HPDE6-E6E7 (cell line): Measurements from ENCODE around the gene PLCXD1.
"Not testable (repeated sequence)": the region's sequence is repeated elsewhere in the genome, so short reads cannot be mapped to it uniquely, and the experiment has no call there.

Experiments
- DNase-seq: peaks from one replicate; pipeline ENCODE4 v3.0.0; 2011; ENCODE audit warnings: missing footprints; ENCODE audit errors: extremely low spot score

PLCXD1 gene

DNA sequence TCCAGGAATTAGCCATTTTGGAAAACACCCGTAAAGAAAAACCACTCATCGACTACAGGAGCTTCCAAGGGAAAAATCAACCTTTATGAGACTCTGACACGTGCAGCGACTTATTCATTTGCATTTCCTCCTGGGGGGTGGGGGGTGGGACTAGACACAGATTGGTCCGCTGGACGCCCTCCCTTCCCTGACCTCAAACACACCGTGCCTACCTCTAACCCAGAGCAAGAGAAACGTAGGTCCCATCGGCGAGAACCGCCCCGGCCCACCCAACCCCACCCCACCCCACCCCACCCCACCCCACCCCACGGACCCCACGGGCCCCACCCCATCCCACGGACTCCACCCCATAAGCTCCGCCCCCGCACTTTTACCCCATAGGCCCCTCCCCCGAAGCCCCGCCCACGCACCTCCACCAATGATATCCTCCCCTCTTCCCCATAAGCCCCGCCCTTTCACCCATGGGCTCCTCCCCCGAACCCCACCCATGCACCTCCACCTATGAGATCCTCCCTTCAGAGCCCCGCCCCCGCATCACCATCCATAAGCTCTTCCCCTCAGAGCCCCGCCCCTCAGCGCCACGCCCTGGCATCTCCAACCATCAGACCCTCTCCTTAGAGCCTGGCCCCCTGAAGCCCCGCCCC, 36.4 kb downstream of the PLCXD1 start:
- no peak for DNase-seq

DNA sequence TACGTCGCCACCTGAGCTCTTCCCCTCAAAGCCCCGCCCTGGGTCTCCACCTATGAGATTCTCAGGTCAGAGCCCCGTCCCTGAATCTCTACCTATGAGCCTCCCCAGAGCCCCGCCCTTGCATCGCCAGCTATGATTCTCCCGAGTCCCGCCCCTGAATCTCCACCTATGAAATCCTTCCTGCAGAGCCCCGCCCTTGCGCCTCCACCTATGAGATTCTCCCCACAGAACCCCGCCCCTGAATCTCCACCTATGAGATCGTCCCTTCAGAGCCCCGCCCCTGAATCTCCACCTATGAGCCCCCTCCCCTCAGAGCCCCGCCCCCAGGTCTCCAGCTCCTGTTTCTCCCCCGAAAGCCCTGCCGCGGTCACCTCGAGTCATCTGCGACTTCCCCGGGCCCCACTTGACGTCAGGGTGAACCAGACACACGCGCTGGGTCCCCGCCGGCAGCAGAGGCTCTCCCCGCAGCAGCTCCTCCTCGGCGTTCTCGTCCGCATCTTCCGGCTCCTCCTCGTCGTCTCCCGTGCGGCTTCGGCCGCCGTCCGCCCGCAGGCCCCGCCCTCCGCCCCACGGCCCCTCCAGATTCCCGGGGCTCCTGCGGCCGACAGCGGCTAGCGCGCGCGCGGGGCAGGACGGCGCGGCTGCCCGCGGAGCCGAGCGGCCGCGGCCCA, 37.0 kb downstream of the PLCXD1 start:
- DNase-seq: peak; percentile 91

DNA sequence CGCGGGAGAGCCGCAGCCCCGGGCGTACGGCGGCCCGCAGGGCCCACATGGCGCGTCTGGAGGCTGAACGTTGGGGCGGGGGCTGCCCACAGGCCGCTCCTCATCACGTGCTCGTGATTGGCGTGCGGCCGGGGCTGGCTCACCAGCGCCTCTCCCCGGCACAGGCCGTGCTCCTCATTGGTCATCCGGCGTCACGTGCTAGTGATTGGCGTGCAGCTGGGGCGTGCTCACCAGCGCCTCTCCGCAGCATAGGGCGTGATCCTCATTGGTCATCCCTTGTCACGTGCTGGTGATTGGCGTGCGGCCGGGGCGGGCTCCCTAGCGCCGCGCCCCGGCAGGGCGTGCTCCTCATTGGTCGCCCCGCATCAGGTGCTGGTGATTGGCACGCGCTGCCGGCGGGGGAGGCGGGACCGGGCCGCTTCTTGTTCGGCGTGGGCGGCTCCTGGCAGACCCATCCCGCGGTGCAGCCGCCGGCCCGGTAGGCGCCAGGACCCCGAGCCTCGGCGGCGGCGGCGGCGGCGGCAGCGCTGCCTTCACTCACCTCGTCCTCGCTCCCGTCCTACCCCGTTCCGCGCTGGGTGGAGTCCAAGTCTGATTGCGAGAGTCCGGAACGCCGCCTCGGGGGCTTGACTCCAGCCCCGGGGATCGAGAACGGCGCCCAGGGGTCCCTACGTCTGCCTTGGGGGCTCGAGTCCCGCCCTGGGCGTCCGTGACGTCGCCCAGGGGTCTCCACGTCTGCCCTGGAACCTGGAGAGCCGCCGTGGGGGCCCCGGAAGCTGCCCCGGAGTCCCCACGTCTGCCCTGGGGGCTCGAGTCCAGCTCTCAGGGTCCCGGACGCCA, 37.8 kb downstream of the PLCXD1 start, which contains the start of gene GTPBP6:
Gene GTPBP6, minus strand, starts transcription at position 58 of the 840 bp plus-strand sequence. Its CDS starts 9 bp downstream, at position 49.
- peak; percentile 97 for DNase-seq

DNA sequence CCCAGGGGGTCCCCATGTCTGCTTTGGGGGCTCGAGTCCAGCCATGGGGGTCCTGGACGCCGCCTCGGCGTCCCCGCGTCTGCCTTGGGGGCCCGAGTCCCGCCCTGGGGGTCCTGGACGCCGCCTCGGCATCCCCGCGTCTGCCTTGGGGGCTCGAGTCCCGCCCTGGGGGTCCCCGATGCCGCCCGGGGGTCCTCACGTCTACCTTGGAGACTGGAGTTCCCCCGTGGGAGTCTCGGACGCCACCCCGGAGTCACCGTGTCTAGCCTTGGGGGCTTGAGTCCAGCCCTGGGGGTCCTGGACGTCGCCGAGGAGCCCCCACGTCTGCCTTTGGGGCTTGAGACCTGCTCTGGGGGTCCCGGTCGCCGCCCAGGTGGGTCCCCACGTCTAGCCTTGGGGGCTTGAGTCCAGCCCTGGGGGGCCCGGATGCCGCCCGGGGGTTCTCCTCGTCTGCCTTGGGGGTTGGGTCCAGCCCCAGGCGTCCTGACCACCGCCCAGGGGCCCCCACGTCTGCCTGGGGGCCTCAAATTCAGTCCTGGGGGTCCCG, 38.5 kb downstream of the PLCXD1 start:
- no peak for DNase-seq

DNA sequence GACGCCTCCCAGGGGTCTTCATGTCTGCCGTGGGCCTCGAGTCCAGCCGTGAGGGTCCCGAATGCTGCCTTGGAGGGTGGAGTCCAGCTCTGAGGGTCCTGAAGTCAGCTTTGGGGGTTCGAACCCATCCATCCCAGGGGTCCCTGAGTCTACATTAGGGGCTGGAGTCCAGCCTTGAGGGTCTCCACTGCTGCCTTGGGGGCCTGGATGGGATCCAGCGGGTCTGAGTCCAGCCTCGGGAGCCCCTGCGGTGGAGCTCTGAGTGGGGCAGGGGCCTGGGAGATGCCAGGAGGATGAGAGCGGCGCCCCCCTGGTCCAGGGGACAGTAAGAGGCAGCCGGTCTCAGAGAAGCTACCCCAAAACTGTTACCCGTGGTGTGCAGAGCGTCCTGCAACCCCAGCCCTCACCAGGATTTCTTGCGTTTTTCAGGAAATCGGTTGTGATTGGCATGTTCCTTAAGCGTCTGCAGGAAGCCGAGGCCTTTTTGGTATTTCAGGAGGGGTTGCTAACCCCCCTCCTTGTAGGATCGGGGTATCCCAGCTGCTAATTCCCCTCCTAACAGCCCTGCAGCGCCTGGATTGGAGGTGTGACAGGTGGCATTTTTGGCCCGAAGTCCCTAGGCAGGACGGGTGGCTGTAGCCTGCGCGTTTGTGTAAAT, 39.1 kb downstream of the PLCXD1 start:
- DNase-seq: no peak

DNA sequence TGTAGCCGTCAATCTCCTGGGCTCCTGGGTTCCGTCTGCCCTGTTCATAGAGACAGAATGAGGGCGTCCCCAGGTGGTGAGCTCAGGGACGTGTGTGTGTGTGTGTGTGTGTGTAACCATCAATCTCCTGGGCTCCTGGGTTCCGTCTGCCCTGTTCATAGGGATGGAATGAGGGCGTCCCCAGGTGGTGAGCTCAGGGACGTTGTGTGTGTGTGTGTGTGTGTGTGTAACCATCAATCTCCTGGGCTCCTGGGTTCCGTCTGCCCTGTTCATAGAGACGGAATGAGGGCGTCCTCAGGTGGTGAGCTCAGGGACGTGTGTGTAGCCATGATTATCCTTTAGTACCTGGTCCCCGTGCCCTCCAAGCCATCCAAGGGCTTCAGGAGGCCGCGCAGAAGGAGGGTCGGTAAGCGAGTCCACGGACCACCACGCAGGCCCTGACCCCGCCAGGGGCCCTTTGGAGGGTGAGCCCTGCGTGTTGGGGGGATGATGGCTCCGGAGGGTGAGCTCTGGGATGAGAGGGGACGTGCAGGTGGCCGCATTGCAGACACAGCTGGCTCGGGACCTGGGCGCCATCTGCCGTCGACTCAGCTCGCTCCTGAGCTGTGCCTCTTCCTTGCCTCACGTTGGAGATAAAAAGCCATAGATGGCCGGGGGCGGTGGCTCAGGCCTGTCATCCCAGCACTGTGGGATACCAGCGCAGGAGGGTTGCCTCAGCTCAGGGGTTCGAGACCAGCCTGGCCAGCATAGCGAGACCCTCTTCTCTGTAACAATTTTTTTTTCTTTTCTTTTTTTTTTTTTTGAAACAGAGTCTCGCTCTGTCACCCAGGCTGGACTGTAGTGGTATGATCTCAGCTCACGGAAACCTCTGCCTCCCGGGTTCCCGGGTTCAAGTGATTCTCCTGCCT, 42.8 kb downstream of the PLCXD1 start:
- no peak for DNase-seq

DNA sequence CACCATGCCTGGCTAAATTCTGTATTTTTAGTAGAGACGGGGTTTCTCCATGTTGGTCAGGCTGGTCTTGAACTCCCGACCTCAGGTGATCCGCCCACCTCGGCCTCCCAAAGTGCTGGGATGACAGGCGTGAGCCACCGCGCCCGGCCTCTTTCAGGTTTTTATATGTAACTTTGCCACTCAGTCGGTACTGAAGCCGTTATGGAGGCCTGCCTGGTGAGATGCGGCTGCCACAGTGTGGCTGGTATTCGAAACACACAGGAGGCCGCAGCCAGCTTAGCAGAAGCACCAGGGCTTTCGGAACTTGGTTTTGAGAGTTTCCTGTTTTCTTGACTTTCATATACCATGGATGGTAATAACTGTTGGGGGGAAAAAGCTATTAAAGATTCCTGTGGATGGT, 43.5 kb downstream of the PLCXD1 start:
- DNase-seq: not testable (repeated sequence)

DNA sequence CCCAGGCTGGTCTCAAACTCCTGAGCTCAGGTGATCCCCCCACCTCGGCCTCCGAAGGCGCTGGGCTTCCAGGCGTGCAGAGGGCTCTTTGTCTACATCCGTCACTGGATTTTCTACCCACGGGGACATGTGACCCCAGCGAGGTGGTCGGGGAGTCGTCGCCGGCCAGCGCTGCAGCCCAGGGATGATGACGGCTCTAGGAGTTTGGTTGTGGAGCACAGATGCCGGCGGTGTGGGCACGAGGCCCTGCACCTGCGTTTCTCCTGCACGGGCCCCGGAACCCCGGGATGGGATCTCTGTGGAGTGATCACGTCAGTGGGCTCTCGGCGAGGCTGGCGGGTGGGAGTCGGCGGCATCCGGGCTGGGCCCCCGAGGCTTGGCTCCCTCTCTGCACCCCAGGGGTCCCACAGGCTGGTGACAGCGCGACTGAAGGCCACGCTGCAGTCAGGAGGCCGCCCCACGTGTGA, 46.5 kb downstream of the PLCXD1 start:
- no peak for DNase-seq

DNA sequence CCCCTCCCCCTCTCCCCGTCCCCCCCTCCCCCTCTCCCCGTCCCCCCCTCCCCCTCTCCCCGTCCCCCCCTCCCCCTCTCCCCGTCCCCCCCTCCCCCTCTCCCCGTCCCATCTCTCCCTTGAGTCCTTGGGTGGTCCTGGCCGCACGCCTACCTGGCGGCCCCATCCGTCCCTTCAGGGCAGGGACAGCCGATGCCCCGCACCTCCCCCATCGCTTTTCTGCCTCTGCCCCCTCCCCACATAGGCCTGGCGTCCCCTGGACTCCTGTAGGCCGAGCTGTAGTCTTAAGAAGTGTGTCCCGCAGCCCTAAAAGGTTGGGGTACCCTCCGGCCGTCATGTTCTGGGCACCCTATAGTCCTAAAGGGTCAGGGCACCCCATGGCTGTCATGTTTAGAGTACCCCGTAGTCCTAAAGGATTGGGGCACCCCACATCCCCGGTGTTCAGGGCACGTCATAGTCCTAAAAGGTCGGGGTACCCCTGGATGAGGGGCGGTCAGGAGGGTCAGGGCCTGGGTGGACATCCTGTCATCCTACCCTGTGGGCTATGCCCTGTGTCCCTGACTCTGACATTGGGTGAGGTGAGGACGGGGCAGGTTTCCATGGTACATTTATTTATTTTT, 48.2 kb downstream of the PLCXD1 start:
- no peak for DNase-seq

DNA sequence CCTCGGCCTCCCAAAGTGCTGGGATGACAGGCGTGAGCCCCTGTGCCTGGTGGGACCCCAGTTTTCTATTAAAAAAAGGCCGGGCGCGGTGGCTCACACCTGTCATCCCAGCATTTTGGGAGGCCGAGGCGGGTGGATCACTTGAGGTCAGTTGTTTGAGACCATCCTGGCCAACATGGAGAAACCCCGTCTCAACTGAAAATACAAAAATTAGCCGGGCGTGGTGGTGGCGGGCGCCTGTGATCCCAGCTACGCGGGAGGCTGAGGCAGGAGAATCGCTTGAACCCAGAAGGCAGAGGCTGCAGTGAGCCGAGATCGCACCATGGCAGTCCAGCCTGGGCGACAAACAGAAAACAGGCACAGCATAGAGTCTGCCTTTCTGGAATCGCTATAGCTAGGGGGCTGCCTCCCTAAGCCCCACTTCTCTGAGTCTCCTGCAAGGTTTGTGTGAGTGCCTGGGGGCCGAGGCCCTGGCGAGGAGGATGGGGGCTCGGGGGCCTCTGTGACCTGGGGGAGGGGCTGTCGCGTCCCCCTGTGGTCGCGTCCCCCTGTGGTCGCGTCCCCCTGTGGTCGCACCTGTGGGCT, 49.1 kb downstream of the PLCXD1 start:
- DNase-seq: not testable (repeated sequence)

DNA sequence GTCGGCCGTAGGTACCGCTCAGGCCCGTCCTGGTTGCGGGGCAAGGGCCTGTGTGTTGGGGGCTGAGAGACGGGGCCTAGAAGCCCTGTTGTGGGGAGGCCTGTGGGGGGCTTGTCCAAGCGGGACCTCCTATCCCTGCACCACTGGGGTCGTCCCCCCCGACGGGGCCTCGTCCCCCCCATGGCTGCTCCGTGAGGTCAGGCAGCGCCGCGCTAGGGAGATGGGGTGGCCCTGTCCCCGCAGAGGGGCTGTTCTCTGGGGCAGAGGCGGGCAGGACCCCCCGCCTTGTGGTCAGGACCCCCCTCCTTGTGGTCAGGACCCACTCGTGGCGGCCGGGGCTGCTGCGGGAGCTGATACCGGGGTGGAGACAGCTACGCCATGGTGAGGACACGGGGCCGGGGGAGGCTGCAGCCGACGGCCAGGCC, 49.6 kb downstream of the PLCXD1 start:
- no peak for DNase-seq

DNA sequence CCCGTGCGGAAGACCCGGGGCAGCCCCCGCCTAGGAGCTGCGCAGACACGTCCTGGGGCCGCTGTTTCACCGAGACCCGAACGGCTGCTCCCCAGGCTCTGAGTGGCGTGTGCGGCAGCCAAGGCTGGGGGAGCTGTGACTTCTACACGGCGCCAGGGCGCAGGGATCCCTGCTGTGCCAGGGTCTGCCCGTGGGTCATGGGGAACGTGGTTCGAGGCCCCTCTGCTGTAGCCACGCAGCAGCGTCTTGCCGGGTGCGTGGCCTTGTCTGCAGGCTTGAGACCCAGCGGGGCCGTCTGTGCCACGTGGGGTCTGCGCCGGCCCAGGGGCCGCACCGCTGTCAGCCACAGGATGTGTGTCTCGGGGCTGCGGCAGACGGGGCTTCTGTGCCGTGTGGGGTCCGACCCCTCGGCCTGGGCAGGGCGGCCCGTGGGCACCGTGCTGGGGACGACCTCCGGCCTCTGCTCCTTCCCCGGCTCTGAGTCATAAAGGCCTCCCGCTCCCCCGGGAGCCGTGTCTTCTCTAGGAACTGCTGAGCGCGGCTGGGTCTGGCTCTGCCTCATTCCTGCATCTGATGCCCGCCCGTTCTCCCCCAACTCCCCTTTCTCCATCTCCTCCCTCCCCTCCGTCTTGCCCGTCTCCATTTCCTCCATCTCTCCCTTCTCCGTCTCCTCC, 50.1 kb downstream of the PLCXD1 start:
- DNase-seq: no peak

DNA sequence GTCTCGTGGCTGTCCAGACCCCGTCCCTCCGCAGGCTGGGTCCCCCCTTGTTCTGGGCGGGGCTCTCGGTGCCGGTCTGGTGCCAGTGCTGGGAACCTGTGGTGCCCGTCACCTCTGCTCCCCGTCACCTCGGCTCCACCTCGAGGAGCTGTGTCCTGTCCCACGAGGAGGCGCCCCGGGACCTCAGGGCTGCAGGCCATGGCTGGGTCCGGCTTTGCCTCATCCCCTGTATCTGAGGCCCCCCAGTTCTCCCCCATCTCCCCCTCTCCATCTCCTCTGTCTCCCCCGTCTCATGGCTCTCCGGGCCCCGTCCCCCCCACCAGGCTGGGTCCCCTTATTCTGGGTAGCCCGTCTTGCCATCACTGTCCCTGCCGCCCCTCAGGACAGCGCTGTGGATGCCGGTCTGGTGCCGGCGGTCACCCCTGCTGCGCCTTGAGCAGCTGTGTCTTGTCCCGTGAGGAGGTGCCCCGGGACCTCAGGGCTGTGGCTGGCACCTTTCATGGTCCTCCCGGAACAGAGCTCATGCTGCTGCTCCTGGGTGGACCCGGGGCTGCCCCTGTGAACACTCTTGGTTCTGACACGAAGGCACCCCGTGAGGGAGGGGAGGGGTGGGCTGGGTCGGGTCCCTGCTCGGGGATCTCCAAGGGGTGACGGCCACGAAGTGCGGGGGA, 50.8 kb downstream of the PLCXD1 start:
- no peak for DNase-seq

DNA sequence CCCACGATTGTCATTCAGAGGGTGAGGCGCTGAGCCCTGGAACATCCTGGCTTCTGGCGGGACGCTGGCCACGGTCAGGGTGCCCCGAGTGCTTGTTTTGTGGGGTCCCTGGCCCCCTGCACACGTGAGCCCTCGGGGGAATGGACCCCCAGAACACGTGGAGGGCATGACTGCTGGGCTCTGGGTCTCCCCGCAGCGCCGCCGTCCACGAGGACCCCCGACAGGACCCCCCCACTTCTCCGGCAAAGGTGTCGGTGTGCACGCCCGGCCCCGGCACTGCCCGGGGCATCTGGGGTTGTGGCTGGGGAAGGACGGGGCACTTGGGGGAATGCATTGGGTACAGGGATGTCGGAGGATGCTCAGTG, 51.3 kb downstream of the PLCXD1 start:
- no peak for DNase-seq

DNA sequence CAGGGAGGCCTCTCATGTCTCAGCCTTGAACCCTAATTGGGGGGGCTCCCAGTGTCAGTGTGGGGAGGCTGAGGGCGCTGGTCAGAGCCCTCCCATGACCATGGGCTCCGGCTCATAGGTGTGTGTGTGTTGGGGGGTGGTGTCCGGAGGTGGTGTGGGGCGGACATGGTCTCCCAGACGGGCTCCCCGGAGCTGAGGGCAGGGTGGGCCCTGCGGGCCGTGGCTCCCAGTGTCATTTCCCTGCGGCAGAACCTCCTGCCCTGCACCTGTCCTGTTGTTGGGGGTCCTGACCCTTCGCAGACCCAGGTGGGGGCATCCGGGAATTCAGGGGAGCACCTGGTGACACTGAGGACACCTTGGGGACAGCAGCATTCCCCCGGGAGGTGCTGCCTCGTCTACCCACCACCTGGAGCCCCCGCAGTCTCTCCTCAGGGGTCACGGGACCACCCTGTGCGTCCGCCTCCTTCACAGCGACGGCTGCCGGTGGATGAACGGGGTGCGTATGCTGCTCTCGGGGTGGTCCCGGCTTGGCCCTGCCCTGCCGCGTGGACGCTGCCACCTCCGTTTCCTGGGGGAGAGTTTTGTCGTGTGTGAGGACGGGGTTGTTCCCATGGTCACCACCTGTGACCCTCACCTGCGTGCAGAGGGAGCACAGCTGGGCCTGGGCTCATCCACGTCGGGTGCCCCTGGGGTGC, 51.9 kb downstream of the PLCXD1 start:
- DNase-seq: no peak

DNA sequence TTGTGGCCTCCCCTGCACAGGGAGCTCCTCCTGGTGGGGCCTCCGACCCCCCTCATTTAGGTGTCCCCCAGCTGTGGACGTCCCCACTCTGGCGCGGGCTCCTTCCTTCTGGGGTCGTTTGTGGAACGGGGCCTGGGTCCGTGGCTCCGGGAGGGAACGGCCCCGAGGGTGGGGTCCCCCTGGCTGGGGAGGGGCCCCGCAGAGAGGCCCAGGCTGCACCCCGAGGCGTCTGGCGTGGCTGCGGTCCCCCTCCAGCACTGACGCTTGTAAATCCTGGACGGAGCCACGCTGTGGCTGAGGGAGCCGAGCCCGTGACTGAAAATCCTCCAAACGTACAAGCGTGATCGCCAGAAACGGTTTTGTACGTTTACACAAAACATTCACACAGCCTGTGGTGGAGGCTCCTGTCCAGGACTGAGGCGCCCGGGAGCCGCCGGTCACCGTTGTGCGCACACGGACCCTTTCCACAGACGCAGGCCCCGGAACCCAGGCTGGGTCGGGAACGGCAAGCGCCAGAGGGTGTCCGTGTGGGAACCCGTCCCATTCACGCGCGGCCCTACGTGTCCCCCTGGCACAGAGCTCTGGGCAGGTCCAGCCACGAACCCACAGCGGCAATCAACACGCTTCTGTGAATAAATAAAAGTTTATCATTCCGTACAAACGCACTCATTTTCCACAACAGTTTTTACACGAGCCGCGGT, 52.6 kb downstream of the PLCXD1 start:
- DNase-seq: no peak

DNA sequence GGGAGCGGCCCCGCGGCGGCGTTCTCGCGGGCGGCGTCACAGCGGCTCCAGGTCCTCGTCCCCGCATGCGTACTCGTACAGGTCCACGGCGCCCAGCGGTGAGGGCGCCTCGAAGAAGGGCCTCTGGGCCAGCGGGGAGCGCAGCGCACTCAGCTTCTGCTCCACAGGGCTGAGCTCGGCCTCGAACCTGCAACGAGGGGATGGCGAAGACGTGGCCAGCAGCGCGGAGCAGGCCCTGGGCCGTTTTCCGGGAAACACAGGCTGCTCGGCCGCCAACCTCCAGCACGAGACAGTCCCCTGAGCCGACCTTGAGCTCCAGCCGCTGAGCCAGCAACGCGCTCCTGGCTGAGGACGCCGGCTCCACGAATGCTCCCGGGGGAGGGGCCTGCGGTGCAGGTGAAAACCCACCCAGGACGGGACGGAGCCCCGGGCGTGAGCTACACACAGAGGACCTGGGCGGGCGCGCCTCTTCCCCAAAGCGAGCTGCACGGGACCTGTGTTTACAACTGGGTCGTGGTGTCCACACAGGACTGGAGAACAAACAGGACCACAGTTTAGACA, 53.2 kb downstream of the PLCXD1 start:
- no peak for DNase-seq
